Fibroblast of villous mesenchyme (primary cell): ENCODE results near the gene SLC9B1. TPM values are rescaled to one million over a fixed set of nuclear protein-coding genes. Genes with fewer than 3 reads are reported as not detected.
A peak's percentile ranks its signal among the peaks of the same experiment; 100 is the strongest.

Experiments
- DNase-seq: peaks from one replicate; pipeline ENCODE4 v3.0.0-alpha.2; 2010; ENCODE audit warnings: low read depth
- H3K4me3 ChIP-seq: 2 replicates; pipeline ENCODE4 v1.5.1; 2011; ENCODE audit warnings: low read depth, mild to moderate bottlenecking, low read length
- total RNA-seq: library from RNA; depleted of rRNA; stranded (reverse); fragments of >200 nt; gene quantifications from 2 replicates; pipeline ENCODE4 v1.2.3, GENCODE V29; 2012
- TF ChIP-seq, protein P1 (sequence below): IDR thresholded peaks from 2 replicates; pipeline ENCODE4 v1.5.1; 2012; ENCODE audit warnings: low read depth, mild to moderate bottlenecking, low read length; ENCODE audit not compliant: insufficient read depth

Gene SLC9B1, protein sequence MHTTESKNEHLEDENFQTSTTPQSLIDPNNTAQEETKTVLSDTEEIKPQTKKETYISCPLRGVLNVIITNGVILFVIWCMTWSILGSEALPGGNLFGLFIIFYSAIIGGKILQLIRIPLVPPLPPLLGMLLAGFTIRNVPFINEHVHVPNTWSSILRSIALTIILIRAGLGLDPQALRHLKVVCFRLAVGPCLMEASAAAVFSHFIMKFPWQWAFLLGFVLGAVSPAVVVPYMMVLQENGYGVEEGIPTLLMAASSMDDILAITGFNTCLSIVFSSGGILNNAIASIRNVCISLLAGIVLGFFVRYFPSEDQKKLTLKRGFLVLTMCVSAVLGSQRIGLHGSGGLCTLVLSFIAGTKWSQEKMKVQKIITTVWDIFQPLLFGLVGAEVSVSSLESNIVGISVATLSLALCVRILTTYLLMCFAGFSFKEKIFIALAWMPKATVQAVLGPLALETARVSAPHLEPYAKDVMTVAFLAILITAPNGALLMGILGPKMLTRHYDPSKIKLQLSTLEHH
- total RNA-seq: 0.43 and 0.64 TPM in 2 replicates

DNA sequence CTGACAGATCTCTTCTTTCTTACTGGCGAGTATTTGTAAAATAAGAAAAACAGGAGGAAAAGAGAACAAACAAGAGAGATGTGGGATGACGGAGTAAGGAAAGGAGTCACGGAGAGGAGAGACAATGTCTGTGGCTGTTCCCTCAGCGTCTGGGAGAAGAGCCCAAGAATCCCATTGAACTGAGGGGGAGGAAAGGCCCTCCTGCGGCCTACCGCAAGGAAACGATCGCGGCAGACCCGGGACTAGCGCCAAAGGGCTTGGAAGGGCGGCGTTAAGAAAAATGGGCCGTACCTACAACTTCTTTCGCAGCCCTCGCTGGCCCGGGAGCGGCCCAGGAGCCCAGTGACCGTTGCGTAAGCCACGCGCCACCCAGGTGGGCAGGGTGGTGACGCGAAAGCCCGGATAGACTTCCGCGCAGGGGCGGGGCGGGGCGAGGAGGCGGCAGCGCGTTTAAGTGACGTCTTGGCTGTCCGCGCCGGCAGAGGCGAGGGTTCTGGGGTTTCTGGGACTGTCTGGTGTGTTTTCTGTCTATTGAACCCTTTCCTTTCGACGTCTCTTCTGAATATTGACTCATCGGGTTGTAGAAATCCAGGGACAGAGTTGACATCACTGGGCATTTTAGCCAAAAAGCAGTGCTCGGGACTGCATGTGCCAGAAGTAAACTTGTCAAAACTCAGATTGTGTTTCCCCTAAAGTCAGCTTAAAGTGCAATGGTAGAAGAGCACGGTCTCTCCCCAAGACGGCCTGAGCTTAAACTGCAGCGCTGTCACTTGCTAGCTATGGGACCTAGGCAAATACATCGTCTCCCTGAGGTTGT is at the start of gene SLC9B1:
TSS of gene SLC9B1 (minus strand) at position 398 of the 817 bp plus-strand sequence. CDS start 27,994 bp downstream, outside the sequence.
- TF ChIP-seq, protein P1, sequence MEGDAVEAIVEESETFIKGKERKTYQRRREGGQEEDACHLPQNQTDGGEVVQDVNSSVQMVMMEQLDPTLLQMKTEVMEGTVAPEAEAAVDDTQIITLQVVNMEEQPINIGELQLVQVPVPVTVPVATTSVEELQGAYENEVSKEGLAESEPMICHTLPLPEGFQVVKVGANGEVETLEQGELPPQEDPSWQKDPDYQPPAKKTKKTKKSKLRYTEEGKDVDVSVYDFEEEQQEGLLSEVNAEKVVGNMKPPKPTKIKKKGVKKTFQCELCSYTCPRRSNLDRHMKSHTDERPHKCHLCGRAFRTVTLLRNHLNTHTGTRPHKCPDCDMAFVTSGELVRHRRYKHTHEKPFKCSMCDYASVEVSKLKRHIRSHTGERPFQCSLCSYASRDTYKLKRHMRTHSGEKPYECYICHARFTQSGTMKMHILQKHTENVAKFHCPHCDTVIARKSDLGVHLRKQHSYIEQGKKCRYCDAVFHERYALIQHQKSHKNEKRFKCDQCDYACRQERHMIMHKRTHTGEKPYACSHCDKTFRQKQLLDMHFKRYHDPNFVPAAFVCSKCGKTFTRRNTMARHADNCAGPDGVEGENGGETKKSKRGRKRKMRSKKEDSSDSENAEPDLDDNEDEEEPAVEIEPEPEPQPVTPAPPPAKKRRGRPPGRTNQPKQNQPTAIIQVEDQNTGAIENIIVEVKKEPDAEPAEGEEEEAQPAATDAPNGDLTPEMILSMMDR: no peak
- H3K4me3 ChIP-seq: peak within 1 kb of the TSS; percentile 55
- peak; percentile 98 for DNase-seq

DNA sequence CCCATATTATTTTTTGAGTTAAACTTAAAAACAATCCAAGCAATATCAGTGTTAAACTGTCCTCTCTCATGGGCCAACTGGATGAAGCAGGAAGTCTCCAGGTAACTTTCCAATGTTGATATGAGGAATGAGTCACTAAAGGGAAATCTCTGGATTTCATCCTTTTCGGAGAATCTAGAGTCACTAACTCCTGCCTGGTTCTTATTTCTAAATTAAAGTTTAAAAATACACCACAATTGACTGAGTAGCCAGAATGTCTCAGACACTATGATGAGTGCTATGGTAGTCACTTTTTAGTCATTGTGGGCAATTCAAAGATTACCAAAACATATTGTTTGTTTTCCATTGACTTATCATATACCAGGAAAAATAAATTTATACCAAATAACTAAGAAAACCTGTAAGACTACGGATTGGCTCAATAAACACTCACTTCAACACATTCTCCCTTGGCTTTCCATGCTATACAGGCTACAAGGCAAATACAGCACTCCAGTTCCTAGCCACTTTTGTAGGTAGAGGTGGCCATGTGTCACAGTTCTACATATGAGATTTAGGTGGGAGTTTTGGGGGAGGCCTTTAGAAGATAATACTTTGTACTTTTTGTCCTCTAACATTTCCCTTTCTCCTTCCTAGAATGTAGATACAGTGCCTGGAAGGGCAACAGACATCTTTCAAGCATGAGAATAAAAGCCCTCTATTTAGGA is 48.5 kb upstream of the SLC9B1 start:
- DNase-seq: peak; percentile 2
- TF ChIP-seq, protein P1: no peak
- no peak overlapping the region for H3K4me3 ChIP-seq

DNA sequence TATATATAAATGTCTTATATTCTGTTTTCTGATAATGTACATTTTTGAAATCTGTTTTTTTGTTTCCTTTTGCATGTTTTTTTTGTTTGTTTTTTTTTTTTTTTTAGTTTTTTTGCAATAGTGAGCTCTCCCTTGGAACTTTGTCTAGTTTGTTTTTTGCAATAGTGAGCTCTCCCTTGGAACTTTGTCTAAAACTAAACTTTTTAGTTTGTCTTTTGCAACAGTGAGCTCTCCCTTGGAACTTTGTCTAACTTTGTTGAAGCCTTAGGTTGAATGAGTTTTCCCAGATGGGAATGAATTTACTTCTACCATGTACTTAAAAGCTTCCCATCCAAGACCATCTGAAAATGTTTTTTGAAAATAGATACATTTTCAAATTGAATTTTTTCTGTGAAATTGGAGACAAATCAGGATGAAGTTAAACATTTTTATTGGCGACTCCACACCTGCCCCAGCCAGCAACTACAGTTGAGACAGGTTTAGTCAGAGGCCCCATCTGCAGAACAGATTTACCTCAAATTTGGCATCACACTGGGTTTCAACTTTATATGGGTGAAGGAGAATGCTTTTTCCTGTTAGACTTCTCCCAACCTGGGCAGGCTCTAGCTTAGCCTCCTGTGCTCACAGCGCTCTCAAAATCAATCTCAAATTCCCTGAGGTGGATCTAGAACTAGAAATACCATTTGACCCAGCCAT is 41.1 kb upstream of the SLC9B1 start:
- no peak for DNase-seq
- TF ChIP-seq, protein P1: no peak
- no peak overlapping the region for H3K4me3 ChIP-seq

DNA sequence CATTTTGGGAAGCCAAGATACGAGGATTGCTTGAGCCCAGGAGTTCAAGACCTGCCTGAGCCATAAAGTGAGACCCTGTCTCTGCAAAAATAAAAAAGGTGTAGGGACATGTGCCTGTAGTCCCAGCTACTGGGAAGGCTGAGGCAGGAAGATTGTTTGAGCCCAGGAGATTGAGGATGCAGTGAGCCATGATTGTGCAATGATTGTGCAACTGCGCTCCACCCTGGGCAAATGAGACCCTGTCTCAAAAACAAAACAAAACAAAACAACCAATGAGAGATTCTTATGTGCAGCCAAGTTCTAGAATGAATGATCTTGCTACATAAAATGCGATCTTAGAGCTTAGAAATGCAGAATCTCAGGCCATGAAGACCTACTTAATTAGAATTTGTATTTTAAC is 34.5 kb upstream of the SLC9B1 start:
- H3K4me3 ChIP-seq: no peak overlapping the region
- DNase-seq: peak; percentile 26
- TF ChIP-seq, protein P1: no peak

DNA sequence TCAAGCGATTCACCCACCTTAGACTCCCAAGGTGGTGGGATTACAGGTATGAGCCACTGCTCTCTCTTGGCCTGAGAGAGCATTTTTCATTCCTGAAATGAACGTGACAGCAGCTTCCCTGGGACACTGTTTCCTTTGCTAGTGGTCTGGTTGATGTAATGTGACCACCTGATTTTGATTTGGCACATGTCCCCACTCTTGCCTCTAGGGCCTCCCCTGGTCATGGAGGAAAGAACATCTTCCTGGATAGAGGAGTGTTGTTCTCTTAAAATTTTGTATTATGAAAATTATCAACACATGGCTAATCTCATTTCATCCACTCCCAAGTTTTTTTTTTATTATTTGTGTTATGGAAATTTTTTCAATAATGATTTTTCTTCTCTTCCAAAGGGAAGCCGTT is 33.3 kb upstream of the SLC9B1 start:
- DNase-seq: no peak
- TF ChIP-seq, protein P1: no peak
- H3K4me3 ChIP-seq: no peak overlapping the region

DNA sequence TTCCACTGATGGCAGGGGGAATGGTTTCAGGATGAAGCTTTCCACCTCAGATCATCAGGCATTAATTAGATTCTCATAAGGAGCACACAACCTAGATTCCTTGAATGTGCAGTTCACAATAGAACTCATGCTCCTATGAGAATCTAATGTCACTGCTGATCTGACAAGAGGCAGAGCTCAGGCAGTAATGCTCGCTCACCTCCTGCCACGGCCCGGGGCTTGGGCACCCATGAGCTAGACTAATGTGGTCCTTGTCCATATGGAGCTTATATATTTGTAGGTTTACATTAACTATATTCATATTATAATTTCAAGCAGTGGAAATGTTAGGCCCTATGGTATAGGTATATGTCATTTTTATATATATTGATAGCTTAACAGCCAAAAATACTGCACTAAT is 32.6 kb upstream of the SLC9B1 start:
- no peak overlapping the region for H3K4me3 ChIP-seq
- no peak for DNase-seq
- TF ChIP-seq, protein P1: no peak
